Activated T-helper 9 cell treated with anti-CD3 and anti-CD28 coated beads, Interleukin-2, amount 50 U/mL, for 16 hours (primary cell): Measurements from ENCODE around the gene MED13L.

Experiments
- DNase-seq: peaks from one replicate; pipeline ENCODE4 v3.0.0-alpha.2; 2020; ENCODE audit warnings: low read depth

Gene MED13L

GRCh38 chr12:116210762-116211161 lies 66.7 kb downstream of the MED13L start:
- DNase-seq, result no peak

GRCh38 chr12:116210131-116210530 lies 67.4 kb downstream of the MED13L start:
- DNase-seq, result no peak

GRCh38 chr12:116209503-116209902 lies 68.0 kb downstream of the MED13L start:
- no peak for DNase-seq

DNA sequence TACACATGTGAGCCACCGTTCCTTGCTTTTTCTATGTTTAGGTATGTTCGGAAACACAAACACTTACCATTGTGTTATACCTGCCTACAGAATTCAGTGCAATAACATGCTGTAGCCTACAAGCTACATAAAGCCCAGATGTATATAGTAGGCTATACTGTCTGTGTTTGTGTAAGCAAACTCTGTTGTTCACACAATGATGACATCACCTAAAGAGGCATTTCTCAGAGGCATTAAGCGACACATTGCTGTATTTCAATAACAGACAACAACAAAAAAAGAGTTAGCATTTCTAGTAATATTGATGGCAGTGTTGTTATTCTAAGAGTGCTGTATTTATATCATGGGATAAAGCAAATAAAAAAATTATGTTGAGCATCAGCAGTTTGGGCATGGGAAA lies 70.2 kb downstream of the MED13L start:
- DNase-seq, result no peak

GRCh38 chr12:116206828-116207227 lies 70.7 kb downstream of the MED13L start:
- no peak for DNase-seq

DNA sequence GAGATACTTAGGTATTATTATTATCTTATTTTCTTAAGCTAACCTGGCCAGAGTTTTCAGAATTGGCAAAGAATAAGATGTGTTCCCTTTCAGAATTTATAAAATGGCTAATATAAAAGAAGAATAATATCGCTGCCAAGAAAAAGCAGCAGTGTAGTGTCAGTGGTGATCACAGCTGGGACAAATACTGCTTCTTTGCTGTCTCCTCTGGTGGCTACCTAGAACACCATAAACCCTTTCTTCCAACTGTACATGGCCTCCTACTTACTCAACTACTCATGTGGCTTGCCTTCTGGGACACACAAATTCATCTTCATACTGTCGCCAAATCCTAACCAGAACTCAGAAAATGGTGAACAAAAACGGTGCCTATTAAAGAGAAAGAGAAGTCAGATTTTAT lies 72.7 kb downstream of the MED13L start:
- DNase-seq, result no peak

DNA sequence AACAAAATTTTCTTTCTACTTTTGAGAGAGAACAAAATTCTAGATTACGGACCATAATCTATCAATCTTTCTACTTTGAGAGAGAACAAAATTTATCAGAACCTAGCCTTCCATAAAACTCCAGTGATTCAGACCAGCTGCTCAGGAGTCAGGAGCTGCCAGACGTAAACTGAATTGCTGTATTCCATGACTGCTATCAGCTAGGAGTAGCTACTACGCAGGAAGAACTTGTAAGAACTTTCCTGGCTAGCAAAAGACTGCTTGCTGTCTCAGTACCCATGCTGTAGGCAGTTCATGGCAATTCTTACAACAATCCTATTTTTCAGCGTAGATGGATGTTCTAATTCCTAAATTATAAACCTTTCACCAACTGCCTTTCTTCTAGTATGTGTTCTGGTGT lies 73.3 kb downstream of the MED13L start:
- no peak for DNase-seq

GRCh38 chr12:116202940-116203339 lies 74.6 kb downstream of the MED13L start:
- no peak for DNase-seq

- no peak for DNase-seq
Observed at GRCh38 chr12:116202433-116202832, 75.1 kb downstream of the MED13L start.

DNA sequence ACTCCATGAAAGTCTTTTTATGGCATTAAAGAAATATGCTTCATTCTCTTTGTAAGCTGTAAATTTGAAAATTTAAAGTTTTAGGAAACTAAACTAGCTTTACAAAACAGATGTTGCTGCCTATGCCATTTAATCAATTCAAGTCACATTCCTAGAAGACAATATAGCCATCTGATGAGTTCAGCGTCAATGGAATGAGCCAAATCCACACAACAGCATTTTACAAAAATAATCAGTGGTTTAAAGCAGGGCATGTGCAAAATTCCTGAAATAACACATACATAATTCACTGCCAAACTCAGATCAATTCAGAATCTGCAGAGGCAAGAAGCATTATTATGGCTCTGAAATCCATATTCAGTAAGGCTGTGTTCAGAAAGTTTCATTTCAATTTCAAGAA lies 75.6 kb downstream of the MED13L start:
- DNase-seq, result no peak

DNA sequence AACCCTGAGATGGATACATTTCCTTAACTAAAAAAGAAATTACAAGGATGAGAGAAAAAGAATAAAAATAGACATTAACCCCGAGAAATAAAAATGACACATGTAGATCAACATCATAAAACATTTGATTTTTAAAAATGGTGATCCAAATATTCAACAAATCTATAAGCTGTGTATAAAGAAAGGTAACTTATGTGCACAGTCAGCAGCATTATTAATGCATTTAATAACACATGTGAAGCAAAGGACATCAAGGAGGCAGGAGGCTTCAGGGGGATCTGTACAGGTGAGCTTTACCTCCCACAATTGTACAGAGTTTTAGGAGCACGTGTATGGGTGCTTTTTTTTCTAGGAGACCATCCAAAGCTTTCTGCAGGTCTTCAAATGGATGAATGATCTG lies 76.1 kb downstream of the MED13L start:
- DNase-seq, result no peak

GRCh38 chr12:116200812-116201211 lies 76.7 kb downstream of the MED13L start:
- DNase-seq, result no peak

DNA sequence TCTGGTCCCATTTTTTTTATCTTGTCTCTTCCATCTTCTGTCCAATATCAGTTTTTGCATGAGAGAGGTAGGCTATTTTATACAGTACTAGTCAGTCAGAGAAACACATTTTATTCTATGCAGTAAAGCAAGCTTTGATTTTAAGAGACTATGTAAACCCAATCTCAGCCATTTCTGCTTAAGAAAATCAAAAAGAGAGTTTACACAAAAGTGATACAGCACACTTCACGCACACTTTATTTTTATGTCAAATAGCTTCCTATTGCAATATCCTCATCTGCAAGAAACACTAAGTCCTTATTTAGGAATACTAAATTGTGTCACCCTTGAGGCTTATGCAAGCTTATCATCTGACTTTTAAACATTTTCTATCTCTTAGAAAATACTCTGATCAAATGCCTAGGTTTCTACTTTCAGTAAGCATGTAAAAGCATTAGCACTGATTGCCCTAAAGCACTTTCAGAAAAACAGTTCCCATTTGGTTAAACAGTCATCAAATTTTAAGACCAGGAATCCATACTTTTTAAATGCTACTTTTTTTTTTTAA lies 78.3 kb downstream of the MED13L start:
- DNase-seq, result no peak

GRCh38 chr12:116196752-116197718 lies 80.5 kb downstream of the MED13L start:
- no peak for DNase-seq

GRCh38 chr12:116196226-116196625 lies 81.3 kb downstream of the MED13L start:
- DNase-seq, result no peak

GRCh38 chr12:116194935-116195431 lies 82.5 kb downstream of the MED13L start:
- peak; percentile 16 for DNase-seq

GRCh38 chr12:116189692-116190091 lies 87.8 kb downstream of the MED13L start:
- no peak for DNase-seq

DNA sequence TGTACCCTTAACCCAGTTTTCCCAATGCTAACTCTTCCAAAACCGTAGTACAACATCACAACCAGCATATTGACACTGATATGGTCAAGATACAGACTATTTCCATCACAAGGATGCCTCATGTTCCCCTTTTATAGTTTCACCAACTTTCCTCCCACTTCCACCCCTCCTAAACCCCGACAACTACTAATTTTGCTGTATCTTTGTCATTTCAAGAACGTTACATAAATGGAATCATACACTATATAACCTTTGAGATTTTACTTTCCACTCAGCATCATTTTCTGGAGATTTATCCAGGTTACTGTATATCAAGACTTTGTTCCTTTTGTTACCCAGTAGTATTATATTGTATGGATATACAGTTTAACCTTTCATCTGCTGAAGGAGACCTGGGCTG lies 88.9 kb downstream of the MED13L start:
- DNase-seq, result no peak

GRCh38 chr12:116187151-116187511 lies 90.4 kb downstream of the MED13L start:
- DNase-seq, result no peak

DNA sequence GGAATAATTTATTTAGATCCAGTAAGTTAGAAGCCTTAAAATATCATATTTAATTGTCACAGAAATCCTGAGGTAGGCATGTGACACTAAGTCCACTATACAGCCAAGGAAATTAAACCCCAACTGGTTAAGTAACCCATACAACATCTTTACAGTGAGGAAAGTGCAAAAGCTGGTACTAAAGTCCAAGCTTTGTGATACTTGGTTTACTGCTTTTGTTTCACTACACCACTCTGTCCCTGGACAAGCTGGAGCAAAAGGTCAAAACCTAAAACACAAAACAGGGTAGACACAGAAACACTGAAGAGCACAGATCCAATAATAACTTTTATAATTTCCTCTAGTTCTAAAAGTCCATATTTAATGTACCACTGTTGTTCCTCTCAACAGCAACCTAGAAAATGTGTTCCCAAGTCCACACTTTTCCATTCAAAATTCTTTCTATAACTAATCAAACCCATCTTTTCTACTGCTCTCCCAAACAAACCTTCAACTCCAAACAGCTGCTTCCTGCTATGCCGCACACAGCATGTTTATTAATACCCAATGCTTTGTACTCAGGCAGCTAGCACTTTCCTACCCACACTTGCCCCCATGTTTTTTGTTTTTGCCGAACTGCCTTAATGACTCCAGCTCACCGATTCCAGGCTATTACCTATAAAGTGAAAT lies 90.9 kb downstream of the MED13L start:
- DNase-seq, result no peak

GRCh38 chr12:116184763-116185162 lies 92.7 kb downstream of the MED13L start:
- DNase-seq, result no peak

DNA sequence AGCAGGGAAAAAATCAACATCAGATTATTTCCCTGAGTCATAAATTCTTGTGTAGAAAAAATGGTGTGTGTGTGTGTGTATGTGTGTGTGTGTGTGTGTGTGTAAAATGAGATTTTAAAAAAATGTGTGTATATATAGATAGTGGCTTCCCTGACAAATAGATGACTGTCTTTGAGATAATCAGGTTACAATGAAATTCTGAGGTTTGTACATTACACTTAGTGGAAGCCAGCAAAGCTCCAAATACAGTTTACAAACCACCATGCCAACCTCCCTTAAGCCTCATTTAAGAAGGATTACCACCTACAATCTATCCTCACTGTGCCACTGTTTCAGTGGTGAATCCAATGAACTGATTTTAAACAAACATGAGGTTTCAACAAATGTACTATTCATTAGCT lies 93.8 kb downstream of the MED13L start:
- DNase-seq, result no peak
